ENCODE results near the gene TMEM80. TPM values are rescaled to one million over a fixed set of nuclear protein-coding genes. Genes with fewer than 3 reads are reported as not detected.

Gene TMEM80
- total RNA-seq, 4 donors from 2014 or later, result 28.9 to 70.9 (median 42.9) TPM

GRCh38 chr11:655036-655726 is 40.4 kb upstream of the TMEM80 start:
- no peak for TF ChIP-seq CTCF (IDR thresholded peaks at IDR 0.05)
- H3K4me3 ChIP-seq (ENCODE audit: low read depth, poor library complexity, severe bottlenecking), result no peak overlapping the region
- no peak for DNase-seq (ENCODE audit: low spot score in 2 of 2)
- WGBS, 2 donors, result 93% methylated on average over 30 of the region's 30 CpGs
- intact Hi-C loops (cut with DNase I; ENCODE audit: low total_unique reads), result loop anchor here (10.0 kb wide), 1 partner anchor 70 kb away; no protein-coding TSS in a partner anchor

- intact Hi-C loops (cut with DNase I; ENCODE audit: low total_unique reads), result loop anchor here (10.0 kb wide), 1 partner anchor 68 kb away; no protein-coding TSS in a partner anchor
- WGBS, 2 donors, result 90 to 92% methylated on average over 14 of the region's 14 CpGs
- TF ChIP-seq POLR2A (IDR thresholded peaks at IDR 0.05) (no peak), CTCF (IDR thresholded peaks at IDR 0.05) (no peak)
- DNase-seq (ENCODE audit: low spot score in 2 of 2), result no peak
- no peak overlapping the region for H3K4me3 ChIP-seq (ENCODE audit: low read depth, poor library complexity, severe bottlenecking)
Observed at GRCh38 chr11:656426-656825, 39.2 kb upstream of the TMEM80 start.

GRCh38 chr11:656866-657265 is 38.8 kb upstream of the TMEM80 start:
- H3K4me3 ChIP-seq (ENCODE audit: low read depth, poor library complexity, severe bottlenecking), result no peak overlapping the region
- intact Hi-C loops (cut with DNase I; ENCODE audit: low total_unique reads), result loop anchor here (10.0 kb wide), 1 partner anchor 68 kb away; no protein-coding TSS in a partner anchor
- TF ChIP-seq POLR2A (IDR thresholded peaks at IDR 0.05) (no peak), CTCF (IDR thresholded peaks at IDR 0.05) (no peak)
- WGBS, 2 donors, result 87 to 97% methylated on average over 7 of the region's 7 CpGs
- DNase-seq (ENCODE audit: low spot score in 2 of 2), result no peak

- TF ChIP-seq CTCF (IDR thresholded peaks at IDR 0.05), result no peak
- TF ChIP-seq POLR2A (IDR thresholded peaks at IDR 0.05), result no peak
- WGBS, 2 donors, result 78 to 81% methylated on average over 14 of the region's 14 CpGs
- no peak overlapping the region for H3K4me3 ChIP-seq (ENCODE audit: low read depth, poor library complexity, severe bottlenecking)
- DNase-seq (ENCODE audit: low spot score in 2 of 2), result no peak
- intact Hi-C loops (cut with DNase I; ENCODE audit: low total_unique reads), result loop anchor here (10.0 kb wide), 1 partner anchor 67 kb away; no protein-coding TSS in a partner anchor
Observed at GRCh38 chr11:657691-658126, 37.9 kb upstream of the TMEM80 start.

- no peak for DNase-seq (ENCODE audit: low spot score in 2 of 2)
- no peak overlapping the region for H3K4me3 ChIP-seq (ENCODE audit: low read depth, poor library complexity, severe bottlenecking)
- WGBS, 2 donors, result 82 to 89% methylated on average over 16 of the region's 16 CpGs
- intact Hi-C loops (cut with DNase I; ENCODE audit: low total_unique reads), result loop anchor here (10.0 kb wide), 1 partner anchor 65 kb away; no protein-coding TSS in a partner anchor
- TF ChIP-seq POLR2A (IDR thresholded peaks at IDR 0.05) (no peak), CTCF (IDR thresholded peaks at IDR 0.05) (no peak)
Observed at GRCh38 chr11:659532-660085, 36.0 kb upstream of the TMEM80 start.

Data from lower leg skin (tissue), 4 donors.